GM12872 (cell line): Measurements from ENCODE around the gene SMO.

ENCODE experiments used
- CTCF ChIP-seq: IDR thresholded peaks from 3 replicates; pipeline ENCODE4 v1.5.1; 2011; ENCODE audit warnings: low read depth, mild to moderate bottlenecking, low read length, moderate library complexity; ENCODE audit not compliant: insufficient read depth

SMO gene

DNA sequence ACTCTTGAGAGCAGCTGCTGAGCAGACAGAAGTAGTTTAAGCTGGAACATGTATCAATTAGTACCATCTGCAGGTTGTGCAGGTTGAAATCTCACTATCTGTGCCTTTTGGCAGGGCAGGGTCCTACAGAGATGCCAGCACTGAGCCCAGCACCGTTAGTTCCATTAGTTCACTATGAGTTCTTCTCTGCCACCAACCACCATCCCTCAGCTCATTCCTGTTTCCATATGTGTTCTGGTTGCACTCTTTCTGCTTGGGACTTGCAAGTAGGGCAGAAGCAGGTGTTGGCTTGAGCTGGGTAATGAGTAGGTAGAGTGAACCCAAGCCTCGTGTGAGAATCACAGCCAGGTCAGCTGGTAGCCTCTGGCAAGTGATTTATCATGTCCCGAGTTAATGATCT, 2.8 kb downstream of the SMO start:
- no peak for TF ChIP-seq CTCF

- TF ChIP-seq CTCF, result no peak
These were observed 5.5 kb downstream of the SMO start for GRCh38 chr7:129193892-129194291.

DNA sequence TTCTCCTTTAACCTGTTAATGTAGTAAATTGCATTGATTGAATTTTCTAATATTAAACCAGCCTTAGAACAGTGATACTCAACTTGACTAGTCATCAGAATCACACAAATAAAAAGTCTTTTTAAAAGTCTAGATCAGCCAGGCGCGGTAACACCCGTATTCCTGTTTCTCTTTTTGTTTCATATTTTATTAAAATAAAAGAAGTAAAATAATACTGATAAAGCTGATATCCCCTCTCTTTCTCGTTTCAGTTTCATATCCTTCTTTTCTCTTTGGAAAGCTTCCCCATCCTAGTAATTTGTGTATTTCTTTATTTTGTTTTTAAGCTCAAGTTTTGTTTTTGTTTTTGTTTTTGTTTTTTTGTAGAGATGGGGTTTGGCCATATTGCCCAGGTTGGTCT, 9.3 kb downstream of the SMO start:
- no peak for TF ChIP-seq CTCF

DNA sequence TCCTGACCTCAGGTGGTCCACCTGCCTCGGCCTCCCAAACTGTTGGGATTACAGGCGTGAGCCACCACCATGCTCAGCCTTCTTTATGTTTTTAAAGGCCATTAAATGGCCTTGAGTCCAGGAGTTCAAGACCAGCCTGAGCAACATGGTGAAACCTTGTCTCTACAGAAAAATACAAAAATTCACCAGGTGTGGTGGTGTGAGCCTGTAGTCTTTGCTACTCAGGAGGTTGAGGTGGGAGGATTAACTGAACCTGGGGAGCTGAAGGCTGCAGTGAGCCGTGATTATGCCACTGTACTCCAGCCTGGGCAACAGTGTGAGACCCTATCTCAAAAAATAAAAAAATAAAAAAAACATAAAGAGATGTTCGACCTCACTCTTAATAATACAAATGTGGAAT, 11.0 kb downstream of the SMO start:
- no peak for TF ChIP-seq CTCF

GRCh38 chr7:129202058-129202777, 13.8 kb downstream of the SMO start:
- TF ChIP-seq CTCF, result no peak

DNA sequence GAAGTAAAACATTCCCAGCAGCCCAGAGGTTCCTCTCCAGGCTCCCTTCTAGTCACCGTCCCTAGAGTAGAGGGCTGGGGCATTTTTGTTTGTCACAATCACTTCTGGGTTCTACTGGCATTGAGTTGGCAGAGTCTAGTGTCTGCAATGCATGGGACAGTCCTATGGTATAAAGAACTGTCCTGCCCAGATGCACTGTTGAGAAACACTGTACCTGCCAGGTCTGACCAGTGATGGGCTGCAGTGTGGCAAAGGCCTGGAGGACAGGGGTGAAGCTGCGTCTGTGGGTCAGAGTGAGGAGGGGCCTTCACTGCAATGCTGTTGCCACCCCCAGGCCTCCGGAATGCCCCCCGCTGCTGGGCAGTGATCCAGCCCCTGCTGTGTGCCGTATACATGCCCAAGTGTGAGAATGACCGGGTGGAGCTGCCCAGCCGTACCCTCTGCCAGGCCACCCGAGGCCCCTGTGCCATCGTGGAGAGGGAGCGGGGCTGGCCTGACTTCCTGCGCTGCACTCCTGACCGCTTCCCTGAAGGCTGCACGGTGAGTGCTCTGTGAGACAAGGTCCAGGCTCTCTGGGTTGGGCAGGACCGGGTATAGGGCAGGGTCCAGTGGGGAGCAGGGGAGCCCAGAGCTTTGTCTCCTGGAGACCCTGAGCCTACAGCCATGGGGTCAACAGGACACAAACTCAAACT, 14.8 kb downstream of the SMO start:
- no peak for TF ChIP-seq CTCF

DNA sequence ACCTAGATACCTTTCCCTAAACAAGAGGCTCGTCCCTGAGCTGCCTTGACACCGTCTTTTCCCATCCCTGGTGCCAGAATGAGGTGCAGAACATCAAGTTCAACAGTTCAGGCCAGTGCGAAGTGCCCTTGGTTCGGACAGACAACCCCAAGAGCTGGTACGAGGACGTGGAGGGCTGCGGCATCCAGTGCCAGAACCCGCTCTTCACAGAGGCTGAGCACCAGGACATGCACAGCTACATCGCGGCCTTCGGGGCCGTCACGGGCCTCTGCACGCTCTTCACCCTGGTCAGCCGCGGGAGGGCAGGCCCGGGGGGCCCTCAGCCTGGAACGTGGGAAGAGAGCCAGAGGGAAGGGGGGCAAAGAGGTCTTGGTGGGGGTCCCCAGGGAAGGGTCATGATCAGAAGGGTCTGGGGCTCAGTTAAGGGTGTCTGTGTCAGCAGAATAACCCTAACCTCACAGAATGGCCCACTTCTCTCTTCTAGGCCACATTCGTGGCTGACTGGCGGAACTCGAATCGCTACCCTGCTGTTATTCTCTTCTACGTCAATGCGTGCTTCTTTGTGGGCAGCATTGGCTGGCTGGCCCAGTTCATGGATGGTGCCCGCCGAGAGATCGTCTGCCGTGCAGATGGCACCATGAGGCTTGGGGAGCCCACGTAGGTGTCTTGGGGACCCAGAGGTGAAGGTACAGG, 16.8 kb downstream of the SMO start:
- no peak for TF ChIP-seq CTCF
